ENCODE data around the gene MS4A3.
"Not testable (repeated sequence)": the region's sequence is repeated elsewhere in the genome, so short reads cannot be mapped to it uniquely, and the experiment has no call there.

MS4A3 gene

GRCh38 chr11:60108631-60109030 is 52.2 kb downstream of the MS4A3 start:
- H3K27me3 ChIP-seq (ENCODE audit: control insufficient read depth in 1 of 2, insufficient read depth in 1 of 2, low read length in 2 of 2); H4K8ac ChIP-seq (ENCODE audit: low read length); H3K23ac ChIP-seq (ENCODE audit: low read length in 2 of 2); H3K18ac ChIP-seq (ENCODE audit: low read depth in 1 of 2, low read length in 2 of 2); DNase-seq; H3K9me3 ChIP-seq (ENCODE audit: control insufficient read depth, low read length); H2AFZ ChIP-seq (ENCODE audit: low read depth, low read length); H3K4me3 ChIP-seq (ENCODE audit: insufficient read depth in 1 of 2, low read depth in 1 of 2, low read length in 2 of 2); H2AK5ac ChIP-seq (ENCODE audit: low read length, severe bottlenecking); H3K79me1 ChIP-seq (replicated peaks; ENCODE audit: low read length, poor library complexity, severe bottlenecking); H2BK5ac ChIP-seq (ENCODE audit: low read depth, low read length, poor library complexity, severe bottlenecking); H2BK15ac ChIP-seq (ENCODE audit: low read depth, poor library complexity, severe bottlenecking); H2BK12ac ChIP-seq (ENCODE audit: low read length in 2 of 2); H3K4ac ChIP-seq (ENCODE audit: low read depth in 1 of 2, low read length in 2 of 2); H3K4me1 ChIP-seq (ENCODE audit: control insufficient read depth, insufficient read depth, low read depth, low read length); H3K27ac ChIP-seq (ENCODE audit: low read length, poor library complexity, severe bottlenecking); H3K9ac ChIP-seq (ENCODE audit: low read length); H2BK120ac ChIP-seq (ENCODE audit: low read depth, low read length); H3K4me2 ChIP-seq (ENCODE audit: low read length, poor library complexity, severe bottlenecking); H4K91ac ChIP-seq (ENCODE audit: low read length); H3K14ac ChIP-seq (ENCODE audit: low read length in 2 of 2); H3K36me3 ChIP-seq (ENCODE audit: control insufficient read depth in 1 of 2, insufficient read depth in 2 of 2, low read depth in 1 of 2, low read length in 2 of 2): not testable (repeated sequence)
- 92% methylated on average over 5 of the region's 5 CpGs for WGBS

GRCh38 chr11:60111793-60112192 is 55.3 kb downstream of the MS4A3 start:
- H2AFZ ChIP-seq (ENCODE audit: low read depth, low read length) = no peak overlapping the region
- H3K4me1 ChIP-seq (ENCODE audit: control insufficient read depth, insufficient read depth, low read depth, low read length) = no peaks in the 10 kb centered on the region
- H3K27me3 ChIP-seq (ENCODE audit: control insufficient read depth in 1 of 2, insufficient read depth in 1 of 2, low read length in 2 of 2) = no peaks in the 10 kb centered on the region
- H2BK120ac ChIP-seq (ENCODE audit: low read depth, low read length) = no peak overlapping the region
- H3K4me2 ChIP-seq (ENCODE audit: low read length, poor library complexity, severe bottlenecking) = no peak overlapping the region
- H3K4me3 ChIP-seq (ENCODE audit: insufficient read depth in 1 of 2, low read depth in 1 of 2, low read length in 2 of 2) = no peak overlapping the region
- no peak overlapping the region for H4K8ac ChIP-seq (ENCODE audit: low read length)
- no peak for DNase-seq
- no peak overlapping the region for H2BK5ac ChIP-seq (ENCODE audit: low read depth, low read length, poor library complexity, severe bottlenecking)
- H3K27ac ChIP-seq (ENCODE audit: low read length, poor library complexity, severe bottlenecking) = no peak overlapping the region
- no peaks in the 10 kb centered on the region for H3K9me3 ChIP-seq (ENCODE audit: control insufficient read depth, low read length)
- H3K18ac ChIP-seq (ENCODE audit: low read depth in 1 of 2, low read length in 2 of 2) = no peak overlapping the region
- no peaks in the 10 kb centered on the region for H3K36me3 ChIP-seq (ENCODE audit: control insufficient read depth in 1 of 2, insufficient read depth in 2 of 2, low read depth in 1 of 2, low read length in 2 of 2)
- H3K23ac ChIP-seq (ENCODE audit: low read length in 2 of 2) = no peak overlapping the region
- no peak overlapping the region for H2BK12ac ChIP-seq (ENCODE audit: low read length in 2 of 2)
- no peak overlapping the region for H3K9ac ChIP-seq (ENCODE audit: low read length)
- H3K14ac ChIP-seq (ENCODE audit: low read length in 2 of 2) = no peak overlapping the region
- no peak overlapping the region for H4K91ac ChIP-seq (ENCODE audit: low read length)
- 66% methylated on average over 2 of the region's 2 CpGs for WGBS
- no peak overlapping the region for H2AK5ac ChIP-seq (ENCODE audit: low read length, severe bottlenecking)
- no peak overlapping the region for H3K4ac ChIP-seq (ENCODE audit: low read depth in 1 of 2, low read length in 2 of 2)
- no peak overlapping the region for H2BK15ac ChIP-seq (ENCODE audit: low read depth, poor library complexity, severe bottlenecking)
- H3K79me1 ChIP-seq (replicated peaks; ENCODE audit: low read length, poor library complexity, severe bottlenecking) = no peaks in the 10 kb centered on the region

GRCh38 chr11:60116996-60117790 is 60.7 kb downstream of the MS4A3 start:
- no peak for DNase-seq
- Histone ChIP-seq H3K4me2 (ENCODE audit: low read length, poor library complexity, severe bottlenecking) (no peak overlapping the region), H3K36me3 (ENCODE audit: control insufficient read depth in 1 of 2, insufficient read depth in 2 of 2, low read depth in 1 of 2, low read length in 2 of 2) (no peaks in the 10 kb centered on the region), H2BK5ac (ENCODE audit: low read depth, low read length, poor library complexity, severe bottlenecking) (no peak overlapping the region), H3K18ac (ENCODE audit: low read depth in 1 of 2, low read length in 2 of 2) (no peak overlapping the region), H2BK15ac (ENCODE audit: low read depth, poor library complexity, severe bottlenecking) (no peak overlapping the region), H3K27ac (ENCODE audit: low read length, poor library complexity, severe bottlenecking) (no peak overlapping the region), H3K4ac (ENCODE audit: low read depth in 1 of 2, low read length in 2 of 2) (no peak overlapping the region), H3K79me1 (replicated peaks; ENCODE audit: low read length, poor library complexity, severe bottlenecking) (no peaks in the 10 kb centered on the region), H3K4me1 (ENCODE audit: control insufficient read depth, insufficient read depth, low read depth, low read length) (no peaks in the 10 kb centered on the region), H3K14ac (ENCODE audit: low read length in 2 of 2) (no peak overlapping the region), H2BK120ac (ENCODE audit: low read depth, low read length) (no peak overlapping the region), H2BK12ac (ENCODE audit: low read length in 2 of 2) (no peak overlapping the region), H4K8ac (ENCODE audit: low read length) (no peak overlapping the region), H4K91ac (ENCODE audit: low read length) (no peak overlapping the region), H2AK5ac (ENCODE audit: low read length, severe bottlenecking) (no peak overlapping the region), H3K27me3 (ENCODE audit: control insufficient read depth in 1 of 2, insufficient read depth in 1 of 2, low read length in 2 of 2) (no peaks in the 10 kb centered on the region), H3K9ac (ENCODE audit: low read length) (no peak overlapping the region), H3K9me3 (ENCODE audit: control insufficient read depth, low read length) (no peaks in the 10 kb centered on the region), H3K4me3 (ENCODE audit: insufficient read depth in 1 of 2, low read depth in 1 of 2, low read length in 2 of 2) (no peak overlapping the region), H3K23ac (ENCODE audit: low read length in 2 of 2) (no peak overlapping the region), H2AFZ (ENCODE audit: low read depth, low read length) (no peak overlapping the region)

- Histone ChIP-seq H3K9ac (ENCODE audit: low read length) (no peak overlapping the region), H3K9me3 (ENCODE audit: control insufficient read depth, low read length) (no peaks in the 10 kb centered on the region), H3K4ac (ENCODE audit: low read depth in 1 of 2, low read length in 2 of 2) (no peak overlapping the region), H4K91ac (ENCODE audit: low read length) (no peak overlapping the region), H3K27me3 (ENCODE audit: control insufficient read depth in 1 of 2, insufficient read depth in 1 of 2, low read length in 2 of 2) (no peaks in the 10 kb centered on the region), H2BK15ac (ENCODE audit: low read depth, poor library complexity, severe bottlenecking) (no peak overlapping the region), H3K4me1 (ENCODE audit: control insufficient read depth, insufficient read depth, low read depth, low read length) (no peaks in the 10 kb centered on the region), H2BK120ac (ENCODE audit: low read depth, low read length) (no peak overlapping the region), H2BK5ac (ENCODE audit: low read depth, low read length, poor library complexity, severe bottlenecking) (no peak overlapping the region), H3K36me3 (ENCODE audit: control insufficient read depth in 1 of 2, insufficient read depth in 2 of 2, low read depth in 1 of 2, low read length in 2 of 2) (no peaks in the 10 kb centered on the region), H2BK12ac (ENCODE audit: low read length in 2 of 2) (no peak overlapping the region), H3K4me3 (ENCODE audit: insufficient read depth in 1 of 2, low read depth in 1 of 2, low read length in 2 of 2) (no peak overlapping the region), H3K14ac (ENCODE audit: low read length in 2 of 2) (no peak overlapping the region), H2AFZ (ENCODE audit: low read depth, low read length) (no peak overlapping the region), H3K18ac (ENCODE audit: low read depth in 1 of 2, low read length in 2 of 2) (no peak overlapping the region), H3K4me2 (ENCODE audit: low read length, poor library complexity, severe bottlenecking) (no peak overlapping the region), H2AK5ac (ENCODE audit: low read length, severe bottlenecking) (no peak overlapping the region), H3K27ac (ENCODE audit: low read length, poor library complexity, severe bottlenecking) (no peak overlapping the region), H4K8ac (ENCODE audit: low read length) (no peak overlapping the region), H3K23ac (ENCODE audit: low read length in 2 of 2) (no peak overlapping the region), H3K79me1 (replicated peaks; ENCODE audit: low read length, poor library complexity, severe bottlenecking) (no peaks in the 10 kb centered on the region)
- 44% methylated on average over 1 of the region's 2 CpGs for WGBS
- DNase-seq = no peak
These were observed 61.9 kb downstream of the MS4A3 start for GRCh38 chr11:60118338-60118737.
